ENCODE results near the gene SLC34A3. TPM values are rescaled to one million over a fixed set of nuclear protein-coding genes. Genes with fewer than 3 reads are reported as not detected.

SLC34A3 gene
- total RNA-seq (2014; rRNA removed; shearing (Covaris generic); ENCODE audit: low replicate concordance): not detected in 2 replicates

DNA sequence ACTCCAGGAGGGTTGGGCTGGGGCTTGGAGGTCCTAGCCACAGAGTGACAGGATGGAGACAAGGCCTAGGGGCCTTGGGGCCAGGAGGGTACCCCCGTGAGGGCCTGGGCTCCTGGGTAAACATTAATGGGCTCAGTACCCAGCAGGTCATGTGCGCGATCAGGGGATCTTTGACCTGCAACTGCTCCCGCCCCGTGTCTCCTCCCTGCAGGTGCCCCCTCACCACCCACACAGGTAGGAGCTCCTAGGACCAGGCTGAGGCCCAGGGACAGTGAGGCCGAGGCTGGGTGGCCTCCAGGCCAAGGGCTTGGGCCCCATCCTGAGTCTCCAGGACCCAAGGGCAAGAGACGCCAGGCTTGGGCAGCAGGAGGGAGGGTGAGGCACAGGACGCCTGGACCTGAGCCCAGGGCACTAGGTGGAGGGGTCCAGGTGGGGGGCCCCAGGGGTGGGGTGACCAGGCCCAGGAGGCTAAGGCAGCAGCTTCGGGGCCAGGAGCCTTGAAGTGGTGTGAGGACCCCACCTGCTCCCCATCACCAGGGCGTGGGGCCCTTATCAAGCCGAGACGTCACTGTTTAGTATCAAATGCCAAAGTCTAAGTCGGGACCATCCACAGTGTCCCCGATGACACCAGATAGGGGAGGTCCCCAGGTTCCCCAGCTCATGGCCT lies at the start of gene SLC34A3:
Gene SLC34A3 (plus strand): TSS at position 197 of the 667 bp plus-strand sequence. CDS start 802 bp downstream, outside the sequence.
- Histone ChIP-seq H2AFZ (ENCODE audit: low read length) (no peak within 1 kb of the TSS), H3K9ac (ENCODE audit: low read length) (no peak within 1 kb of the TSS), H3K27me3 (ENCODE audit: low read length) (no peaks in the 10 kb centered on the region), H3K9me2 (replicated peaks; ENCODE audit: insufficient read depth, low read length) (no peaks in the 10 kb centered on the region), H4K20me1 (ENCODE audit: insufficient read depth, low read depth, low read length) (peaks cover 18% of the 10 kb centered on the region; the same call in 1 of the 2 replicates), H3K4me1 (ENCODE audit: low read length) (peaks cover 19% of the 10 kb centered on the region), H3K79me2 (ENCODE audit: low read length) (no peaks in the 10 kb centered on the region), H3K27ac (ENCODE audit: low read length) (no peak within 1 kb of the TSS), H3K9me3 (ENCODE audit: low read length) (no peaks in the 10 kb centered on the region), H3K4me2 (ENCODE audit: low read depth, low read length, poor library complexity, severe bottlenecking) (no peak within 1 kb of the TSS), H3K36me3 (ENCODE audit: insufficient read depth, low read length) (no peaks in the 10 kb centered on the region), H3K4me3 (ENCODE audit: low read length) (no peak within 1 kb of the TSS)
- no peak for DNase-seq

- Histone ChIP-seq H3K27me3 (ENCODE audit: low read length) (no peaks in the 10 kb centered on the region), H3K27ac (ENCODE audit: low read length) (no peak overlapping the region), H3K4me1 (ENCODE audit: low read length) (peaks cover 2% of the 10 kb centered on the region), H4K20me1 (ENCODE audit: insufficient read depth, low read depth, low read length) (no peaks in the 10 kb centered on the region), H3K79me2 (ENCODE audit: low read length) (peaks cover 2% of the 10 kb centered on the region), H3K36me3 (ENCODE audit: insufficient read depth, low read length) (no peaks in the 10 kb centered on the region), H3K9me2 (replicated peaks; ENCODE audit: insufficient read depth, low read length) (no peaks in the 10 kb centered on the region), H3K4me2 (ENCODE audit: low read depth, low read length, poor library complexity, severe bottlenecking) (no peak overlapping the region), H3K9me3 (ENCODE audit: low read length) (no peaks in the 10 kb centered on the region), H2AFZ (ENCODE audit: low read length) (no peak overlapping the region), H3K4me3 (ENCODE audit: low read length) (no peak overlapping the region), H3K9ac (ENCODE audit: low read length) (no peak overlapping the region)
- no peak for DNase-seq
These were observed 49.0 kb upstream of the SLC34A3 start for GRCh38 chr9:137181680-137182079.

DNA sequence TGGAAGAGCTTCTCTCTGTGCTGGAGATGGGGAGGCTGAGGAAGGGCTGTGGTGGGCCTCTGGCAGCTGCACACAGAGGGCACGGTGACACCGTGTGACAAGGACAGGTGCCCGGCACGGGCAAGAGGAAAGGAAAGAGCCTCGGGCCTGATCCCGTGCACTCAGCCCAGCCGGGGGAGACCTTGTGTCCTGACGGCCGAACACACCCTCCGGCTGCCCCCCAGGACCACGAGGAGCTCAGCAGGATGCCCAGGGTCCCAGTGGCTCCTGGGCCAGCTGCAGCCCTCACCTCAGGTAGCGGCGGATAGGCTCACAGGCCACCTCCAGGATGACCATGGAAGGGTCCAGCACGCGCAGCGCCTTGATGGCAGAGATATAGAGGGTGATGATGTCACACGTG lies 47.9 kb upstream of the SLC34A3 start:
- Histone ChIP-seq H3K4me3 (ENCODE audit: low read length) (no peak overlapping the region), H3K27me3 (ENCODE audit: low read length) (no peaks in the 10 kb centered on the region), H2AFZ (ENCODE audit: low read length) (no peak overlapping the region), H3K9me3 (ENCODE audit: low read length) (no peaks in the 10 kb centered on the region), H3K4me2 (ENCODE audit: low read depth, low read length, poor library complexity, severe bottlenecking) (no peak overlapping the region), H3K9ac (ENCODE audit: low read length) (no peak overlapping the region), H3K4me1 (ENCODE audit: low read length) (peaks cover 13% of the 10 kb centered on the region), H4K20me1 (ENCODE audit: insufficient read depth, low read depth, low read length) (peaks cover 6% of the 10 kb centered on the region), H3K36me3 (ENCODE audit: insufficient read depth, low read length) (no peaks in the 10 kb centered on the region), H3K79me2 (ENCODE audit: low read length) (peaks cover 14% of the 10 kb centered on the region), H3K27ac (ENCODE audit: low read length) (no peak overlapping the region), H3K9me2 (replicated peaks; ENCODE audit: insufficient read depth, low read length) (no peaks in the 10 kb centered on the region)
- no peak for DNase-seq

DNA sequence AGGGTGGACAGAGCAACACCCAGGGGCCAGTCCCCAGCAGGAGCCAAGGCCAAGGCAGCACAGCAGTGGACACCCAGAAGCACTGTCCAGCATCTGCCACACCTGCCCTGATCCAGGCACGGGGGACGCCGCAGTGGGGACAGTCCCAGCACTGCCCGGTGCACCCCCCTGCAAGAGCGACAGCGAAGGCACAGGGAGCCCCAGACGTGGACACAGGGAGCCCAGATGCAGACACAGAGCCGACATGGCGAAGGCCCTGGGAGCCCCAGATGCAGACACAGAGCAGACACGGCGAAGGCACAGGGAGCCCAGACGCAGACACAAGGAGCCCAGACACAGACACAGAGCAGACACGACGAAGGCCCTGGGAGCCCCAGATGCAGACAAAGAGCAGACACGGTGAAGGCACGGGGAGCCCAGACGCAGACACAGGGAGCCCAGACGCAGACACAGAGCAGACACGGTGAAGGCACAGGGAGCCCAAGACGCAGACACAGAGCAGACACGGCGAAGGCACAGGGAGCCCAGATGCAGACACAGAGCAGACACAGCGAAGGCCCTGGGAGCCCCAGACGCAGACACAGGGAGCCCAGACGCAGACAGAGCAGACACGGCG lies 46.6 kb upstream of the SLC34A3 start:
- Histone ChIP-seq H3K4me3 (ENCODE audit: low read length) (no peak overlapping the region), H3K9me2 (replicated peaks; ENCODE audit: insufficient read depth, low read length) (no peaks in the 10 kb centered on the region), H3K27ac (ENCODE audit: low read length) (no peak overlapping the region), H4K20me1 (ENCODE audit: insufficient read depth, low read depth, low read length) (peaks cover 8% of the 10 kb centered on the region), H3K9ac (ENCODE audit: low read length) (no peak overlapping the region), H3K9me3 (ENCODE audit: low read length) (no peaks in the 10 kb centered on the region), H3K4me1 (ENCODE audit: low read length) (peaks cover 14% of the 10 kb centered on the region), H2AFZ (ENCODE audit: low read length) (no peak overlapping the region), H3K79me2 (ENCODE audit: low read length) (peaks cover 18% of the 10 kb centered on the region), H3K27me3 (ENCODE audit: low read length) (no peaks in the 10 kb centered on the region), H3K36me3 (ENCODE audit: insufficient read depth, low read length) (no peaks in the 10 kb centered on the region), H3K4me2 (ENCODE audit: low read depth, low read length, poor library complexity, severe bottlenecking) (no peak overlapping the region)
- DNase-seq: no peak

- Histone ChIP-seq H3K4me1 (ENCODE audit: low read length) (peaks cover 21% of the 10 kb centered on the region), H3K9me2 (replicated peaks; ENCODE audit: insufficient read depth, low read length) (no peaks in the 10 kb centered on the region), H4K20me1 (ENCODE audit: insufficient read depth, low read depth, low read length) (peaks cover 18% of the 10 kb centered on the region), H3K79me2 (ENCODE audit: low read length) (peaks cover 25% of the 10 kb centered on the region), H3K9me3 (ENCODE audit: low read length) (no peaks in the 10 kb centered on the region), H3K27me3 (ENCODE audit: low read length) (no peaks in the 10 kb centered on the region), H3K27ac (ENCODE audit: low read length) (no peak overlapping the region), H3K4me2 (ENCODE audit: low read depth, low read length, poor library complexity, severe bottlenecking) (no peak overlapping the region), H3K9ac (ENCODE audit: low read length) (no peak overlapping the region), H2AFZ (ENCODE audit: low read length) (no peak overlapping the region), H3K36me3 (ENCODE audit: insufficient read depth, low read length) (no peaks in the 10 kb centered on the region), H3K4me3 (ENCODE audit: low read length) (no peak overlapping the region)
- DNase-seq: no peak
These were observed 45.6 kb upstream of the SLC34A3 start for GRCh38 chr9:137184881-137185660.

DNA sequence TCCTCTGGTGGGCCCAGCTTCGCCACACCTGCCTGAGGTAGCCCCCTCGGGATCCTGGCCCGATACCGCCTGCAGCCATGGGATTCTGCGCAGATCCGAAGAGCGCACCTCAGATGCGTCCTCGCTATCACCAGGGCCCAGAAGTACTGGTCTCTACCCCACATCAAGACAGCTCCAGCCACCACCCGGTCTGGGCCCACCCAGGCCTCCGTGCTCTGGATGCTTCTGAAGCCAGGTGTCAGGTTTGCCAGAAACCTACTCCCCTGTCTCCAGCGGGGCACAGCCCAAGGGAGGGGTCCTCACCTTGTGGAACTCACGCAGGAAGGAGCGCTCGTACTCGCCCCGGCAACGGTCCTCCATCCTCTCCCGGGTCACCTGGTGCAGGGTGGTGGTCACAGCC lies 44.8 kb upstream of the SLC34A3 start:
- Histone ChIP-seq H3K27me3 (ENCODE audit: low read length) (no peaks in the 10 kb centered on the region), H3K9me3 (ENCODE audit: low read length) (no peaks in the 10 kb centered on the region), H3K4me3 (ENCODE audit: low read length) (no peak overlapping the region), H3K27ac (ENCODE audit: low read length) (no peak overlapping the region), H3K79me2 (ENCODE audit: low read length) (peaks cover 33% of the 10 kb centered on the region), H3K4me2 (ENCODE audit: low read depth, low read length, poor library complexity, severe bottlenecking) (no peak overlapping the region), H3K9me2 (replicated peaks; ENCODE audit: insufficient read depth, low read length) (no peaks in the 10 kb centered on the region), H2AFZ (ENCODE audit: low read length) (no peak overlapping the region), H3K36me3 (ENCODE audit: insufficient read depth, low read length) (no peaks in the 10 kb centered on the region), H3K4me1 (ENCODE audit: low read length) (peaks cover 29% of the 10 kb centered on the region), H3K9ac (ENCODE audit: low read length) (no peak overlapping the region), H4K20me1 (ENCODE audit: insufficient read depth, low read depth, low read length) (peaks cover 22% of the 10 kb centered on the region)
- no peak for DNase-seq

DNA sequence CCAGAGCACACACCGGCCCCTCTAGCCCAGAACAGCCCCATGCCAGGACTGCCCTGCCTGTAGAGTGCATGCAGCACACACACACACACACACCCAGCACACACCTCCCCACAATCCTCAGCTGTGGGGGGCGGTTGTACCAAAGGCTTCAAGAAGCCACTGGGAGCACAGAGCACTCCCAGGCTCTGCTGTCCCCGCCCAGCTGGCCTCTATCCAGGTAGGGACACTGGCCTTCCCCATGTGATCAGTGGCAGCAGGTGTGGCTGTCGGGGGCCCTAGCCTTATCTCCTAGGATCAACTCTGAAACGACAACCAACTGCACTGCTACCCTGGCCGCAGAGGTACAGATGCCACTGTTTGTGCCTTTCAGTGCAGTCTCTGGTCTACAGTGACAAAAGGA lies 44.3 kb upstream of the SLC34A3 start:
- Histone ChIP-seq H3K27ac (ENCODE audit: low read length) (no peak overlapping the region), H3K4me2 (ENCODE audit: low read depth, low read length, poor library complexity, severe bottlenecking) (peak overlapping the region; percentile 77), H3K9me2 (replicated peaks; ENCODE audit: insufficient read depth, low read length) (no peaks in the 10 kb centered on the region), H3K36me3 (ENCODE audit: insufficient read depth, low read length) (no peaks in the 10 kb centered on the region), H2AFZ (ENCODE audit: low read length) (no peak overlapping the region), H3K4me1 (ENCODE audit: low read length) (peaks cover 32% of the 10 kb centered on the region), H4K20me1 (ENCODE audit: insufficient read depth, low read depth, low read length) (peaks cover 22% of the 10 kb centered on the region), H3K27me3 (ENCODE audit: low read length) (no peaks in the 10 kb centered on the region), H3K4me3 (ENCODE audit: low read length) (no peak overlapping the region), H3K79me2 (ENCODE audit: low read length) (peaks cover 33% of the 10 kb centered on the region), H3K9me3 (ENCODE audit: low read length) (no peaks in the 10 kb centered on the region), H3K9ac (ENCODE audit: low read length) (no peak overlapping the region)
- no peak for DNase-seq

DNA sequence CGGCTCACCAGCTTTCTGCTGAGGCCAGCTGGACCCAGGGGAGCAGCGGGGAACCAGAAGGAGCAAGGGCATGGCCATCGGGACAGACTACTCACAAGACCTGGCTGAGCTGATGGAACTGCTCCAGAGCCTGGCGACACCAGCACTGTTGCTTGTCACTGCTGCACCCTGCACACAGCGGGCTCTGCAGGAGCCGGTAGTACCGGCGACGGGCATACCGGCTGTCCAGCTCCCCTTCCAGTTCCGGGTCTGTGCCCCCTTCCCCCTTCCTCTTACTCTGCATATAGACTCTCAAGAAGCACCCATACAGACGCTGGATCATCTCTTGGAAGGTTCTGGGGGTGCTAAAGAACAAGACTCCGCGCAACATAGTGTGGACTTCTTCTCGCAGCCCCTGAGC lies 43.3 kb upstream of the SLC34A3 start:
- Histone ChIP-seq H3K9me2 (replicated peaks; ENCODE audit: insufficient read depth, low read length) (no peaks in the 10 kb centered on the region), H3K36me3 (ENCODE audit: insufficient read depth, low read length) (no peaks in the 10 kb centered on the region), H3K27ac (ENCODE audit: low read length) (no peak overlapping the region), H3K4me3 (ENCODE audit: low read length) (peak overlapping the region; percentile 87), H4K20me1 (ENCODE audit: insufficient read depth, low read depth, low read length) (peaks cover 22% of the 10 kb centered on the region), H3K4me1 (ENCODE audit: low read length) (peaks cover 32% of the 10 kb centered on the region), H3K4me2 (ENCODE audit: low read depth, low read length, poor library complexity, severe bottlenecking) (peak overlapping the region; percentile 77), H2AFZ (ENCODE audit: low read length) (no peak overlapping the region), H3K79me2 (ENCODE audit: low read length) (peaks cover 33% of the 10 kb centered on the region), H3K27me3 (ENCODE audit: low read length) (no peaks in the 10 kb centered on the region), H3K9ac (ENCODE audit: low read length) (peak overlapping the region; percentile 86), H3K9me3 (ENCODE audit: low read length) (no peaks in the 10 kb centered on the region)
- DNase-seq: no peak

All from Karpas-422 (cell line).